ENCODE measurements around the gene CACHD1. TPM values are rescaled to one million over a fixed set of nuclear protein-coding genes. Genes with fewer than 3 reads are reported as not detected.

The CACHD1 gene
- polyA plus RNA-seq, 1 of the 3 experiments (the other 2 are of a cell fraction) = 2.2 TPM

DNA sequence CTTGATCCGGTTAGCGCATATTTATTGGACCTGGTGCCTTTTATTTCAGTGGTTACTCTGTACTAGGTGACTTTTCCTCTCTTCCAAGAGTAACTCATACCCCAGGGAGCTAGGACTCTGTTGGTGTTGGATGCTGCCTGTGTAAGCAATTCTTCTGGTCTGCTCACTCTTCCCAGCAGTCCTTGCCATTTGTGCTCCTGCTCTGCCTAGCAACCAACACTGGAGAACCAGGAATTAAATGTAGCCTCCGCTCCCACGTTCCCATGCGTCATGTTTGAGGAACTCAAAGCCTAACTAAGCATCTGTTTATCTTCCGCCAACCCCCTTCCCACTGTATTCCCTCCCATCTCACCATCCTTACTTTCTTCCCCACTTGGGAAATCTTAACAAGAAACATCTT, 209.2 kb downstream of the CACHD1 start:
- Histone ChIP-seq H3K27me3 (ENCODE audit: insufficient read depth) (no peaks in the 10 kb centered on the region), H3K4me3 (ENCODE audit: low read depth in 2 of 2, low read length in 1 of 2) (no peak overlapping the region), H2AFZ (ENCODE audit: low read depth) (no peak overlapping the region), H3F3A (replicated peaks; ENCODE audit: insufficient read depth) (no peaks in the 10 kb centered on the region), H3K9me3 (no peaks in the 10 kb centered on the region), H4K20me1 (ENCODE audit: insufficient read depth) (no peaks in the 10 kb centered on the region), H3K9ac (no peak overlapping the region), H3K27ac (ENCODE audit: low read depth in 2 of 2, low read length in 1 of 2) (no peak overlapping the region), H3K4me1 (ENCODE audit: control insufficient read depth in 1 of 2, insufficient read depth in 2 of 2, low read depth in 1 of 2, low read length in 1 of 2) (no peaks in the 10 kb centered on the region; a peak in 2 of 4 replicates), H3K9me2 (no peaks in the 10 kb centered on the region), H3K4me2 (no peak overlapping the region), H3K36me3 (replicated peaks in 1 of 2; ENCODE audit: control insufficient read depth in 1 of 2, insufficient read depth in 2 of 2, low read length in 1 of 2) (peaks cover 17 to 69% of the 10 kb centered on the region in 2 experiments), H3K79me2 (ENCODE audit: insufficient read depth) (no peaks in the 10 kb centered on the region)
- DNase-seq = no peak
- WGBS (ENCODE audit: low lambda C conversion rate) = 90% methylated on average over 6 of the region's 6 CpGs
- TF ChIP-seq POLR2AphosphoS5 (IDR thresholded peaks at IDR 0.05; ENCODE audit: low read depth, low read length) (no peak), FOXJ3 (CRISPR knock-in tag; IDR thresholded peaks at IDR 0.05) (no peak), TAF1 (IDR thresholded peaks at IDR 0.05; ENCODE audit: borderline replicate concordance, low read depth, low read length) (no peak)
- CTCF ChIA-PET = interaction anchor here (1.0 to 1.1 kb wide), 2 partner anchors 146 to 410 kb away, joined by 4 to 5 read pairs; no protein-coding TSS in a partner anchor
- POLR2A ChIA-PET = no interaction called here

DNA sequence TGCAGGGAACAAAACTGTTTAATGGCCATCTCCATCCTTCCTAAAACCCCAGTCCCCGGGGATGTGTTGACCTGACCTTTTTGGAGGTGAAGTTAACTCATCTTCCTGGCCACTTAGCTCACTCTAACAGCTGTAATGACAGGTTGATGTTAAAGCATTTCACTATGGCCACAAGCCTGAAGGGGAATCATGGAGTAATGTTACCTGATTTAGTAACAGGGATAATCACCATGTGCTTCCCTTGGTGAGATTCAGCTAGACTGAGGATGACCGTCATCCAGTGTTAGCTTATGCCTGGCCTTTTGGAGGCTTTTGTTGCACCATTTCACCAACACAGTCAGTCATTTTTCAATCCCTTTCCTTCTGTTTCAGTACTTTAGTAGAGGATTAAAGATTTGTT, 210.7 kb downstream of the CACHD1 start:
- H3F3A ChIP-seq (replicated peaks; ENCODE audit: insufficient read depth) = no peaks in the 10 kb centered on the region
- no peak overlapping the region for H3K9ac ChIP-seq
- no peak overlapping the region for H3K4me3 ChIP-seq (ENCODE audit: low read depth in 2 of 2, low read length in 1 of 2)
- POLR2A ChIA-PET = no interaction called here
- no peaks in the 10 kb centered on the region for H3K9me3 ChIP-seq
- no peaks in the 10 kb centered on the region; a peak in 2 of 4 replicates for H3K4me1 ChIP-seq (ENCODE audit: control insufficient read depth in 1 of 2, insufficient read depth in 2 of 2, low read depth in 1 of 2, low read length in 1 of 2)
- no peaks in the 10 kb centered on the region for H3K9me2 ChIP-seq
- H3K27me3 ChIP-seq (ENCODE audit: insufficient read depth) = no peaks in the 10 kb centered on the region
- H3K27ac ChIP-seq (ENCODE audit: low read depth in 2 of 2, low read length in 1 of 2) = no peak overlapping the region
- WGBS (ENCODE audit: low lambda C conversion rate) = 85% methylated on average over 2 of the region's 2 CpGs
- H3K4me2 ChIP-seq = no peak overlapping the region
- H2AFZ ChIP-seq (ENCODE audit: low read depth) = no peak overlapping the region
- TF ChIP-seq NRF1 (IDR thresholded peaks at IDR 0.05; ENCODE audit: low read depth, low read length) = no peak
- no peak for TF ChIP-seq POLR2AphosphoS5 (IDR thresholded peaks at IDR 0.05; ENCODE audit: low read depth, low read length)
- no peak for TF ChIP-seq GABPA (IDR thresholded peaks at IDR 0.05; ENCODE audit: low read depth)
- no peak for TF ChIP-seq REST (IDR thresholded peaks at IDR 0.05; ENCODE audit: low read depth, low read length)
- TF ChIP-seq TAF1 (IDR thresholded peaks at IDR 0.05; ENCODE audit: borderline replicate concordance, low read depth, low read length) = no peak
- no peak for TF ChIP-seq MXI1 (IDR thresholded peaks at IDR 0.05; ENCODE audit: low read depth, low read length)
- H4K20me1 ChIP-seq (ENCODE audit: insufficient read depth) = no peaks in the 10 kb centered on the region
- H3K36me3 ChIP-seq (replicated peaks in 1 of 2; ENCODE audit: control insufficient read depth in 1 of 2, insufficient read depth in 2 of 2, low read length in 1 of 2) = peaks cover 17 to 63% of the 10 kb centered on the region in 2 experiments
- no peak for DNase-seq
- H3K79me2 ChIP-seq (ENCODE audit: insufficient read depth) = no peaks in the 10 kb centered on the region
- CTCF ChIA-PET = interaction anchor here (0.6 to 2.3 kb wide), 4 partner anchors 38 to 1592 kb away, joined by 3 to 10 read pairs (median 4); no protein-coding TSS in a partner anchor

GRCh38 chr1:64681043-64681442, 211.1 kb downstream of the CACHD1 start:
- ChIA-PET POLR2A (no interaction called here), CTCF (interaction anchor here (0.7 to 2.3 kb wide), 3 partner anchors 39 to 412 kb away, joined by 3 to 10 read pairs (median 4); no protein-coding TSS in a partner anchor)
- peaks cover 17 to 62% of the 10 kb centered on the region in 2 experiments for H3K36me3 ChIP-seq (replicated peaks in 1 of 2; ENCODE audit: control insufficient read depth in 1 of 2, insufficient read depth in 2 of 2, low read length in 1 of 2)
- no peak for TF ChIP-seq USF1 (IDR thresholded peaks at IDR 0.05; ENCODE audit: borderline replicate concordance, low read depth)
- no peak for DNase-seq
- H3F3A ChIP-seq (replicated peaks; ENCODE audit: insufficient read depth) = no peaks in the 10 kb centered on the region
- H3K9ac ChIP-seq = no peak overlapping the region
- H3K27me3 ChIP-seq (ENCODE audit: insufficient read depth) = no peaks in the 10 kb centered on the region
- H3K79me2 ChIP-seq (ENCODE audit: insufficient read depth) = no peaks in the 10 kb centered on the region
- WGBS (ENCODE audit: low lambda C conversion rate) = 94% methylated on average over 5 of the region's 5 CpGs
- H3K9me2 ChIP-seq = no peaks in the 10 kb centered on the region
- no peaks in the 10 kb centered on the region for H3K9me3 ChIP-seq
- H4K20me1 ChIP-seq (ENCODE audit: insufficient read depth) = no peaks in the 10 kb centered on the region
- H3K27ac ChIP-seq (ENCODE audit: low read depth in 2 of 2, low read length in 1 of 2) = no peak overlapping the region
- H2AFZ ChIP-seq (ENCODE audit: low read depth) = no peak overlapping the region
- no peaks in the 10 kb centered on the region; a peak in 2 of 4 replicates for H3K4me1 ChIP-seq (ENCODE audit: control insufficient read depth in 1 of 2, insufficient read depth in 2 of 2, low read depth in 1 of 2, low read length in 1 of 2)
- no peak overlapping the region for H3K4me3 ChIP-seq (ENCODE audit: low read depth in 2 of 2, low read length in 1 of 2)
- no peak overlapping the region for H3K4me2 ChIP-seq
